H1 (cell line): ENCODE data around the gene PDZD4. TPM values are rescaled to one million over a fixed set of nuclear protein-coding genes. Genes with fewer than 3 reads are reported as not detected.

Source experiments
- CHD1 ChIP-seq: IDR thresholded peaks from 2 replicates; pipeline ENCODE4 v1.6.1; 2012; ENCODE audit warnings: low read depth, low read length, improper control_type of control experiment
- CHD7 ChIP-seq: fragments of 300-600 bp; sonication (generic); IDR thresholded peaks from 2 replicates; pipeline ENCODE4 v1.7.1; 2012; ENCODE audit warnings: low read length, moderate library complexity, mild to moderate bottlenecking, inconsistent platforms; ENCODE audit not compliant: insufficient replicate concordance
- CREB1 ChIP-seq: IDR thresholded peaks from 2 replicates; pipeline ENCODE4 v1.6.1; 2012; ENCODE audit warnings: inconsistent platforms
- CTBP2 ChIP-seq: IDR thresholded peaks from 2 replicates; pipeline ENCODE4 v1.7.0; 2011; ENCODE audit warnings: borderline replicate concordance, mild to moderate bottlenecking, moderate library complexity, mixed read lengths, low read length; ENCODE audit not compliant: insufficient read depth, insufficient read length
- EGR1 ChIP-seq: IDR thresholded peaks from 2 replicates; pipeline ENCODE4 v1.6.1; 2011; ENCODE audit warnings: low read depth, low read length, borderline replicate concordance
- JUND ChIP-seq: IDR thresholded peaks from 2 replicates; pipeline ENCODE4 v1.6.1; 2011; ENCODE audit warnings: mild to moderate bottlenecking, improper control_type of control experiment, low read length
- NRF1 ChIP-seq: IDR thresholded peaks from 2 replicates; pipeline ENCODE4 v1.6.1; 2011; ENCODE audit warnings: mild to moderate bottlenecking, low read depth, low read length, improper control_type of control experiment
- RXRA ChIP-seq: IDR thresholded peaks from 2 replicates; pipeline ENCODE4 v1.6.1; 2011; ENCODE audit warnings: low read depth, mild to moderate bottlenecking, low read length, moderate library complexity; ENCODE audit not compliant: insufficient read depth
- SIRT6 ChIP-seq: IDR thresholded peaks from one replicate; pipeline ENCODE4 v1.7.1; 2012; ENCODE audit warnings: low read length, inconsistent platforms
- SIX5 ChIP-seq: IDR thresholded peaks from 2 replicates; pipeline ENCODE4 v1.6.1; 2011; ENCODE audit warnings: mild to moderate bottlenecking, low read depth, low read length
- TAF7 ChIP-seq: optimal IDR thresholded peaks from 2 replicates; pipeline ENCODE3; 2011; ENCODE audit warnings: low read depth, mild to moderate bottlenecking, inconsistent platforms, low read length, moderate library complexity, borderline replicate concordance
- TBP ChIP-seq: IDR thresholded peaks from 2 replicates; pipeline ENCODE4 v1.6.1; 2011; ENCODE audit warnings: low read depth, low read length, improper control_type of control experiment
- polyA plus RNA-seq, 7 experiments: library from polyadenylated mRNA; depleted of rRNA in 3 of 7; stranded (reverse) in 5 of 7; unstranded in 2 of 7; fragments of >200 nt in 5 of 7; fragments of 200-250 nt in 2 of 7; gene quantifications; 1 replicate in 5 of 7; 2 replicates in 1 of 7; 4 replicates in 1 of 7; pipeline versions ENCODE4 v1.2.1 to v1.2.3, GENCODE V29; 2011 to 2013; ENCODE audit warnings: missing spikeins in 2 of 7, mixed read lengths in 2 of 7
- total RNA-seq: library from RNA; stranded (reverse); fragmentation: NEBNext Ultra II Directional; extraction: Animal tissue kit (Norgen Biotek cat#: 25700); gene quantifications from 2 replicates; pipeline ENCODE4 v1.2.1, GENCODE V29; 2021

Gene PDZD4
- total and polyA plus RNA-seq, 2 of the 8 experiments (the other 6 are each of a cell fraction or from before 2014, with no cell fraction given), result 45.8 to 169 TPM

- TF ChIP-seq CHD7 (no peak), JUND (no peak), CHD1 (no peak), CREB1 (no peak), CTBP2 (no peak), NRF1 (no peak), TBP (no peak), SIX5 (no peak), TAF7 (no peak), SIRT6 (no peak), EGR1 (no peak), RXRA (no peak)
Measured at GRCh38 chrX:153851981-153852380, 21.6 kb upstream of the PDZD4 start (continued).
